ENCODE data around the gene MDM2. TPM values are rescaled to one million over a fixed set of nuclear protein-coding genes. Genes with fewer than 3 reads are reported as not detected.

The MDM2 gene
- total and polyA plus RNA-seq, 2 donors (not counting 1 experiment from before 2014, with no cell fraction given), result 6.1 to 78.7 TPM

- no peaks in the 10 kb centered on the region for H3K79me2 ChIP-seq (ENCODE audit: control insufficient read depth, insufficient read depth, low read length)
- H3K4me2 ChIP-seq (replicated peaks; ENCODE audit: low read depth, low read length, poor library complexity, severe bottlenecking), result no peak overlapping the region
- peaks cover 0 to 4% (median 0%) of the 10 kb centered on the region in 3 donors for H3K9me3 ChIP-seq (ENCODE audit: control extremely low read depth in 1 of 3, control insufficient read depth in 2 of 3, insufficient read depth in 1 of 3, low read length in 2 of 3)
- no peaks in the 10 kb centered on the region for H3K36me3 ChIP-seq (replicated peaks in 1 of 2; ENCODE audit: control extremely low read depth in 1 of 2, control insufficient read depth in 1 of 2, extremely low read depth in 1 of 2, insufficient read depth in 2 of 2, low read length in 1 of 2)
- ATAC-seq (ENCODE audit: low read depth) (no peak), DNase-seq (no peak)
- TF ChIP-seq, protein P1, sequence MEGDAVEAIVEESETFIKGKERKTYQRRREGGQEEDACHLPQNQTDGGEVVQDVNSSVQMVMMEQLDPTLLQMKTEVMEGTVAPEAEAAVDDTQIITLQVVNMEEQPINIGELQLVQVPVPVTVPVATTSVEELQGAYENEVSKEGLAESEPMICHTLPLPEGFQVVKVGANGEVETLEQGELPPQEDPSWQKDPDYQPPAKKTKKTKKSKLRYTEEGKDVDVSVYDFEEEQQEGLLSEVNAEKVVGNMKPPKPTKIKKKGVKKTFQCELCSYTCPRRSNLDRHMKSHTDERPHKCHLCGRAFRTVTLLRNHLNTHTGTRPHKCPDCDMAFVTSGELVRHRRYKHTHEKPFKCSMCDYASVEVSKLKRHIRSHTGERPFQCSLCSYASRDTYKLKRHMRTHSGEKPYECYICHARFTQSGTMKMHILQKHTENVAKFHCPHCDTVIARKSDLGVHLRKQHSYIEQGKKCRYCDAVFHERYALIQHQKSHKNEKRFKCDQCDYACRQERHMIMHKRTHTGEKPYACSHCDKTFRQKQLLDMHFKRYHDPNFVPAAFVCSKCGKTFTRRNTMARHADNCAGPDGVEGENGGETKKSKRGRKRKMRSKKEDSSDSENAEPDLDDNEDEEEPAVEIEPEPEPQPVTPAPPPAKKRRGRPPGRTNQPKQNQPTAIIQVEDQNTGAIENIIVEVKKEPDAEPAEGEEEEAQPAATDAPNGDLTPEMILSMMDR (IDR thresholded peaks at IDR 0.05), result no peak
- no peak for TF ChIP-seq EZH2 (IDR thresholded peaks at IDR 0.05; ENCODE audit: borderline replicate concordance, insufficient read depth, low read depth, low read length, poor library complexity, severe bottlenecking)
- Mint-ChIP-seq H3K4me1 (peaks cover 4% of the 10 kb centered on the region), H3K27me3 (no peaks in the 10 kb centered on the region), H3K27ac (no peak overlapping the region), H3K4me3 (no peak overlapping the region), H3K9me3 (ENCODE audit: insufficient read depth) (no peaks in the 10 kb centered on the region)
- no peak overlapping the region for H3K9ac ChIP-seq (ENCODE audit: low read length)
- no peaks in the 10 kb centered on the region for H3K27me3 ChIP-seq (replicated peaks in 1 of 4; ENCODE audit: control extremely low read depth in 1 of 4, control insufficient read depth in 3 of 4, insufficient read depth in 4 of 4, low read length in 3 of 4)
- ChIA-PET POLR2A (interaction anchor here (0.7 kb wide), 1 partner anchor 18 kb away, joined by 4 read pairs; no protein-coding TSS in a partner anchor), CTCF (no interaction called here)
- no peak overlapping the region for H2AFZ ChIP-seq (ENCODE audit: insufficient read depth, low read depth, low read length, poor library complexity, severe bottlenecking)
- H4K20me1 ChIP-seq (ENCODE audit: control insufficient read depth, insufficient read depth, low read length, poor library complexity, severe bottlenecking), result no peaks in the 10 kb centered on the region
- 100% methylated on average over 1 of the region's 4 CpGs for WGBS (ENCODE audit: insufficient coverage)
- intact Hi-C loops (cut with micrococcal nuclease), result no loop called here
- H3K27ac ChIP-seq (ENCODE audit: low read length in 2 of 2), result no peak overlapping the region
- H3K4me1 ChIP-seq (ENCODE audit: control insufficient read depth in 2 of 2, insufficient read depth in 2 of 2, low read length in 2 of 2), result no peaks in the 10 kb centered on the region
- no peak overlapping the region for H3K4me3 ChIP-seq (ENCODE audit: control extremely low read depth in 1 of 5, extremely low read depth in 1 of 5, insufficient read depth in 1 of 5, low read depth in 2 of 5, low read length in 4 of 5)
These were observed 70.9 kb downstream of the MDM2 start for GRCh38 chr12:68878846-68879245.

DNA sequence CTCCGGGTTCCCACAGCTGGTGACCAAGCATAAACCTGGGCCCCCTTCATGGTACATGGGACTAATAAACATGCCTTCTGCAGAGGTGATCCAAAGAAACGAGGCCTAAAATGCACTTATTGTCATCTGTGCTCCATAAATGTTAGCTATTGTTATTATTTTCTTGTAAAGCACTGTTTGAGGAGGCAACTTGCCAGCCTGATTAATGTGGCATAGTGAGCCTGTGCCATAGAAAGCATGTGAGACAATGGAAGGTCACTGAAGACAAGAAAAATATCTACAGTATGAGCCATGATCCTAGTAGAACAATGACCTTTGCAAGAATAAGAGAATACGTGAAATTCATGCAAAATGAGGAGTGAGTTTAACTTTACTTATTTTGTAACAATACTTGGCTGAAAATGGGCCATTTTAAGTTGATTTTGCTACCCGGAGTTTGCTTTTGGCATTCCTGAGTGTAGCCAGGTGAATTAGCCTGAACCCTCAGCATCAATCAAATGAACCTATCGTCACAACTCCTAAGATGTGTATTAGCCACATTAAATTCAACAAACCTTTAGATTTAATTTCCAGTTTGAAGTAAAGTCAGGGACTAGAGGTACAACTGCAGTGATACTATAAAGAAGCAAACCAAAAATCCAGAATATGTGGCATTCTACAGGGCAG, 72.8 kb downstream of the MDM2 start:
- no peaks in the 10 kb centered on the region for H3K4me1 Mint-ChIP-seq
- Histone ChIP-seq H3K4me2 (replicated peaks; ENCODE audit: low read depth, low read length, poor library complexity, severe bottlenecking) (no peak overlapping the region), H3K9me3 (ENCODE audit: control extremely low read depth in 1 of 3, control insufficient read depth in 2 of 3, insufficient read depth in 1 of 3, low read length in 2 of 3) (peaks cover 0 to 4% (median 0%) of the 10 kb centered on the region in 3 donors), H3K4me1 (ENCODE audit: control insufficient read depth in 2 of 2, insufficient read depth in 2 of 2, low read length in 2 of 2) (no peaks in the 10 kb centered on the region), H3K27ac (ENCODE audit: low read length in 2 of 2) (no peak overlapping the region), H4K20me1 (ENCODE audit: control insufficient read depth, insufficient read depth, low read length, poor library complexity, severe bottlenecking) (no peaks in the 10 kb centered on the region), H3K4me3 (ENCODE audit: control extremely low read depth in 1 of 5, extremely low read depth in 1 of 5, insufficient read depth in 1 of 5, low read depth in 2 of 5, low read length in 4 of 5) (no peak overlapping the region), H3K9ac (ENCODE audit: low read length) (no peak overlapping the region), H3K27me3 (replicated peaks in 1 of 4; ENCODE audit: control extremely low read depth in 1 of 4, control insufficient read depth in 3 of 4, insufficient read depth in 4 of 4, low read length in 3 of 4) (no peaks in the 10 kb centered on the region), H2AFZ (ENCODE audit: insufficient read depth, low read depth, low read length, poor library complexity, severe bottlenecking) (no peak overlapping the region), H3K79me2 (ENCODE audit: control insufficient read depth, insufficient read depth, low read length) (no peaks in the 10 kb centered on the region), H3K36me3 (replicated peaks in 1 of 2; ENCODE audit: control extremely low read depth in 1 of 2, control insufficient read depth in 1 of 2, extremely low read depth in 1 of 2, insufficient read depth in 2 of 2, low read length in 1 of 2) (no peaks in the 10 kb centered on the region)
- 84% methylated on average over 2 of the region's 5 CpGs for WGBS (ENCODE audit: insufficient coverage)
- no peak overlapping the region for H3K4me3 Mint-ChIP-seq
- no peaks in the 10 kb centered on the region for H3K9me3 Mint-ChIP-seq (ENCODE audit: insufficient read depth)
- ChIA-PET CTCF (no interaction called here), POLR2A (no interaction called here)
- no peaks in the 10 kb centered on the region for H3K27me3 Mint-ChIP-seq
- H3K27ac Mint-ChIP-seq, result no peak overlapping the region
- intact Hi-C loops (cut with micrococcal nuclease), result no loop called here
- TF ChIP-seq, protein P1 (IDR thresholded peaks at IDR 0.05), result no peak
- no peak for TF ChIP-seq EZH2 (IDR thresholded peaks at IDR 0.05; ENCODE audit: borderline replicate concordance, insufficient read depth, low read depth, low read length, poor library complexity, severe bottlenecking)
- ATAC-seq (ENCODE audit: low read depth), result no peak
- DNase-seq, result no peak
